B cell (primary cell): ENCODE data around the gene MICOS13. TPM values are rescaled to one million over a fixed set of nuclear protein-coding genes. Genes with fewer than 3 reads are reported as not detected.

Source experiments
- ATAC-seq: fragments of 200-7000 bp; cut with Tn5 transposase; one replicate; pipeline ENCODE4 v1.10.0; 2021; ENCODE audit warnings: low read depth, mild to moderate bottlenecking, moderate number of reproducible peaks, moderate library complexity
- CTCF ChIA-PET: fragments of 350-600 bp; sonication (Branson Sonifier 250); formaldehyde crosslinking; loops from one replicate; lab custom pipeline; 2021; ENCODE audit warnings: antibody characterized with exemption, inconsistent platforms; lab: Charles Lee
- POLR2A ChIA-PET: fragments of 350-600 bp; sonication (Branson Sonifier 250); formaldehyde crosslinking; loops from one replicate; lab custom pipeline; 2021; ENCODE audit warnings: antibody characterized with exemption; lab: Charles Lee
- DNase-seq: peaks from one replicate; pipeline ENCODE4 v3.0.0; 2013
- H2AFZ ChIP-seq: 2 replicates; pipeline ENCODE4 v1.6.1; 2012; ENCODE audit warnings: mild to moderate bottlenecking, low read depth, low read length; ENCODE audit not compliant: insufficient read depth, poor library complexity, severe bottlenecking
- H3K27ac ChIP-seq, 2 donors: 1 replicate in 1 of 2; 2 replicates in 1 of 2; pipeline ENCODE4 v1.5.1; 2012 to 2013; ENCODE audit warnings: low read length in 2 of 2, mild to moderate bottlenecking in 2 of 2, moderate library complexity in 1 of 2
- H3K27me3 ChIP-seq, 4 experiments: fragments of 200-600 bp in 1 of 4; sonication (generic) in 1 of 4; replicated peaks in 1 of 4; 1 replicate in 2 of 4; 2 replicates in 2 of 4; pipeline versions ENCODE4 v1.6.1 to v1.7.0; 2013 to 2016; ENCODE audit warnings: low read length in 3 of 4, mild to moderate bottlenecking in 2 of 4, mixed read lengths in 1 of 4, moderate library complexity in 1 of 4; ENCODE audit not compliant: insufficient read depth in 4 of 4, control insufficient read depth in 3 of 4; ENCODE audit errors: control extremely low read depth in 1 of 4
- H3K36me3 ChIP-seq, 2 experiments: replicated peaks in 1 of 2; 1 replicate in 1 of 2; 2 replicates in 1 of 2; pipeline versions ENCODE4 v1.6.1 to v1.7.1; 2013; ENCODE audit warnings: low read length in 1 of 2; ENCODE audit not compliant: insufficient read depth in 2 of 2, control insufficient read depth in 1 of 2; ENCODE audit errors: control extremely low read depth in 1 of 2, extremely low read depth in 1 of 2
- H3K4me1 ChIP-seq, 2 donors: fragments of 200-600 bp in 1 of 2; sonication (generic) in 1 of 2; 1 replicate in 1 of 2; 2 replicates in 1 of 2; pipeline versions ENCODE4 v1.5.1 to v1.6.1; 2013 to 2017; ENCODE audit warnings: low read length in 2 of 2; ENCODE audit not compliant: control insufficient read depth in 2 of 2, insufficient read depth in 2 of 2
- H3K4me2 ChIP-seq: replicated peaks from 2 replicates; pipeline ENCODE3; 2012; ENCODE audit warnings: mild to moderate bottlenecking, low read depth, low read length; ENCODE audit not compliant: poor library complexity, severe bottlenecking
- H3K4me3 ChIP-seq, 5 experiments: fragments of 200-600 bp in 1 of 5; sonication (generic) in 1 of 5; 1 replicate in 3 of 5; 2 replicates in 2 of 5; pipeline versions ENCODE4 v1.5.1 to v1.7.0; 2011 to 2016; ENCODE audit warnings: low read length in 4 of 5, mild to moderate bottlenecking in 4 of 5, low read depth in 2 of 5, control low read depth in 1 of 5, moderate library complexity in 1 of 5; ENCODE audit not compliant: insufficient read depth in 1 of 5; ENCODE audit errors: control extremely low read depth in 1 of 5, extremely low read depth in 1 of 5
- H3K79me2 ChIP-seq: fragments of 200-600 bp; sonication (generic); one replicate; pipeline ENCODE4 v1.6.0; 2016; ENCODE audit warnings: low read length; ENCODE audit not compliant: control insufficient read depth, insufficient read depth
- H3K9ac ChIP-seq: fragments of 200-600 bp; sonication (generic); 2 replicates; pipeline ENCODE4 v1.6.1; 2017; ENCODE audit warnings: mild to moderate bottlenecking, low read length, moderate library complexity
- H3K9me3 ChIP-seq, 3 donors: one replicate each; pipeline versions ENCODE4 v1.6.1 to v1.7.1; 2013; ENCODE audit warnings: low read length in 2 of 3; ENCODE audit not compliant: control insufficient read depth in 2 of 3, insufficient read depth in 1 of 3; ENCODE audit errors: control extremely low read depth in 1 of 3
- H4K20me1 ChIP-seq: 2 replicates; pipeline ENCODE4 v1.6.0; 2012; ENCODE audit warnings: mild to moderate bottlenecking, low read length; ENCODE audit not compliant: insufficient read depth, control insufficient read depth, poor library complexity, severe bottlenecking
- H3K27ac Mint-ChIP-seq: one replicate; pipeline ENCODE4 v1.8.0; 2021; ENCODE audit warnings: mixed read lengths
- H3K27me3 Mint-ChIP-seq: one replicate; pipeline ENCODE4 v1.8.0; 2021; ENCODE audit warnings: mixed read lengths
- H3K4me1 Mint-ChIP-seq: one replicate; pipeline ENCODE4 v1.8.0; 2021; ENCODE audit warnings: mixed read lengths
- H3K4me3 Mint-ChIP-seq: one replicate; pipeline ENCODE4 v1.8.0; 2021; ENCODE audit warnings: mixed read lengths
- H3K9me3 Mint-ChIP-seq: one replicate; pipeline ENCODE4 v1.8.0; 2022; ENCODE audit warnings: mixed read lengths; ENCODE audit not compliant: insufficient read depth
- EZH2 ChIP-seq: IDR thresholded peaks from 2 replicates; pipeline ENCODE4 v1.6.1; 2012; ENCODE audit warnings: borderline replicate concordance, low read depth, mild to moderate bottlenecking, moderate library complexity, low read length; ENCODE audit not compliant: insufficient read depth, poor library complexity, severe bottlenecking
- WGBS: methylation state at CpG from one replicate; pipeline ENCODE4 v1.1.5; 2013; ENCODE audit warnings: missing lambda C conversion rate; ENCODE audit not compliant: insufficient coverage; 5-methylcytosine and 5-hydroxymethylcytosine counted together
- intact Hi-C: fragments of 100-400 bp; cut with micrococcal nuclease; formaldehyde crosslinking; loops from one replicate; pipeline ENCODE4 v1.10.0; 2022
- polyA plus RNA-seq: library from polyadenylated mRNA; depleted of rRNA; stranded (reverse); fragments of >200 nt; gene quantifications from 2 replicates; pipeline ENCODE4 v1.2.3, GENCODE V29; 2012
- total RNA-seq, 2 donors: library from RNA; stranded (reverse); fragments of 120-200 nt in 1 of 2; gene quantifications; 1 replicate in 1 of 2; 2 replicates in 1 of 2; pipeline versions ENCODE4 v1.2.3 to v1.2.4, GENCODE V29; 2013 to 2022
- TF ChIP-seq, protein P1 (sequence below): fragments of 200-600 bp; IDR thresholded peaks from one replicate; pipeline ENCODE4 v1.8.0; 2022; ENCODE audit warnings: antibody characterized with exemption, mild to moderate bottlenecking

Gene MICOS13
- total and polyA plus RNA-seq, 2 donors (not counting 1 experiment from before 2014, with no cell fraction given), result 30.8 to 41.9 TPM

DNA sequence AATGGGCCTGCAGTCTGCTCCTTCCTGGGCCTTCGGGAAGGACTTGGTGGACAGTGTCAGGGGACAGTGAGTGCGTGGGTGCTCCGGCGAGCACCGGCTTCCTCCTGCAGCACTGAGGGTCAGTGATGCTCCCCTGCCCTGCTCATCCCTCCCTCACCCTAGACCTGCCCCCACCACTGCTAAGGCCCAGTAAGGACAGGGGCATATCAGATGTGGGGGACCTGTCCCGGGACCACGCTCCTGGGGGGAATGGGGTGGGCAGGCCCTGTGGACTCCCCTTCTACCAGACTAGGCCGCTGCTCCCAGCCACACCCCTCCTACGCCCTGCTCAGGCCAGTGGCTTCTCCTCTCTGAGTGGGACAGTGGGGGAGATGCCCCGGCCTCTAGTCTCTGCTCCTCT, 3.2 kb downstream of the MICOS13 start:
- H3K4me1 Mint-ChIP-seq, result peaks cover 23% of the 10 kb centered on the region
- Histone ChIP-seq H3K4me1 (peaks cover 14 to 17% of the 10 kb centered on the region in 2 donors), H3K36me3 (no peaks in the 10 kb centered on the region), H2AFZ (no peak overlapping the region), H3K27me3 (no peaks in the 10 kb centered on the region), H3K79me2 (peaks cover 12% of the 10 kb centered on the region), H4K20me1 (no peaks in the 10 kb centered on the region), H3K4me2 (no peak overlapping the region), H3K9ac (no peak overlapping the region), H3K27ac (no peak overlapping the region), H3K4me3 (no peak overlapping the region), H3K9me3 (peaks cover 0 to 3% (median 0%) of the 10 kb centered on the region in 3 donors)
- no peak for TF ChIP-seq EZH2
- TF ChIP-seq, protein P1, sequence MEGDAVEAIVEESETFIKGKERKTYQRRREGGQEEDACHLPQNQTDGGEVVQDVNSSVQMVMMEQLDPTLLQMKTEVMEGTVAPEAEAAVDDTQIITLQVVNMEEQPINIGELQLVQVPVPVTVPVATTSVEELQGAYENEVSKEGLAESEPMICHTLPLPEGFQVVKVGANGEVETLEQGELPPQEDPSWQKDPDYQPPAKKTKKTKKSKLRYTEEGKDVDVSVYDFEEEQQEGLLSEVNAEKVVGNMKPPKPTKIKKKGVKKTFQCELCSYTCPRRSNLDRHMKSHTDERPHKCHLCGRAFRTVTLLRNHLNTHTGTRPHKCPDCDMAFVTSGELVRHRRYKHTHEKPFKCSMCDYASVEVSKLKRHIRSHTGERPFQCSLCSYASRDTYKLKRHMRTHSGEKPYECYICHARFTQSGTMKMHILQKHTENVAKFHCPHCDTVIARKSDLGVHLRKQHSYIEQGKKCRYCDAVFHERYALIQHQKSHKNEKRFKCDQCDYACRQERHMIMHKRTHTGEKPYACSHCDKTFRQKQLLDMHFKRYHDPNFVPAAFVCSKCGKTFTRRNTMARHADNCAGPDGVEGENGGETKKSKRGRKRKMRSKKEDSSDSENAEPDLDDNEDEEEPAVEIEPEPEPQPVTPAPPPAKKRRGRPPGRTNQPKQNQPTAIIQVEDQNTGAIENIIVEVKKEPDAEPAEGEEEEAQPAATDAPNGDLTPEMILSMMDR, result no peak
- DNase-seq, result no peak
- no peak overlapping the region for H3K4me3 Mint-ChIP-seq
- CTCF ChIA-PET, result no interaction called here
- POLR2A ChIA-PET, result no interaction called here
- no peak overlapping the region for H3K27ac Mint-ChIP-seq
- WGBS, result 100% methylated on average over 2 of the region's 10 CpGs
- H3K9me3 Mint-ChIP-seq, result no peaks in the 10 kb centered on the region
- no peak for ATAC-seq
- no peaks in the 10 kb centered on the region for H3K27me3 Mint-ChIP-seq
- intact Hi-C loops, result no loop called here

DNA sequence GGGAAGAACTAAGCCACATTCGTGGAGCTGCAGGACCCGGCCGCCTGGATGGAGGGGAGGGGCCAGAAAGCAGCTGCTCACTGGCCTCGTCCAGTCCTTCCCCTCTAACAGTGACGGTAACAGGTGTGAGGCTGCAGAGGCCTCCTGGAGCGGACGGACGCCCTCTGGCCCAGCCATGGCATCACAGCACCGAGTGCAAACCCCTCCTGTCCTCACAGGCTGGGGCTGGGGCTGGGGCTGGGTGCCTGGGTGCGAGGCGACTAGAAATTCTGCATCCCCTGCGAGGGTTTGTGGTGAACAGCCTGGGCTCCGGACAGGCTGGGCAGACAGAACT, 3.6 kb downstream of the MICOS13 start:
- H3K9ac ChIP-seq, result no peak overlapping the region
- H3K27ac Mint-ChIP-seq, result no peak overlapping the region

More for the DNA sequence above, 3.6 kb downstream of the MICOS13 start:
- no peak overlapping the region for H3K4me2 ChIP-seq
- ChIA-PET POLR2A (no interaction called here), CTCF (no interaction called here)
- peaks cover 0 to 3% (median 0%) of the 10 kb centered on the region in 3 donors for H3K9me3 ChIP-seq
- H3K4me3 Mint-ChIP-seq, result no peak overlapping the region
- H2AFZ ChIP-seq, result no peak overlapping the region
- peaks cover 14 to 17% of the 10 kb centered on the region in 2 donors for H3K4me1 ChIP-seq
- no peak overlapping the region for H3K27ac ChIP-seq
- no peaks in the 10 kb centered on the region for H3K27me3 ChIP-seq
- no peaks in the 10 kb centered on the region for H4K20me1 ChIP-seq
- intact Hi-C loops, result no loop called here
- H3K4me3 ChIP-seq, result no peak overlapping the region
- TF ChIP-seq, protein P1, result no peak
- TF ChIP-seq EZH2, result no peak
- no peak for DNase-seq
- H3K4me1 Mint-ChIP-seq, result peaks cover 19% of the 10 kb centered on the region
- no peak for ATAC-seq
- 95% methylated on average over 13 of the region's 13 CpGs for WGBS
- H3K36me3 ChIP-seq, result no peaks in the 10 kb centered on the region
- H3K79me2 ChIP-seq, result peaks cover 12% of the 10 kb centered on the region
- H3K27me3 Mint-ChIP-seq, result no peaks in the 10 kb centered on the region
- H3K9me3 Mint-ChIP-seq, result no peaks in the 10 kb centered on the region
